Caco-2 (cell line): ENCODE results near the gene PSD4. TPM values are rescaled to one million over a fixed set of nuclear protein-coding genes. Genes with fewer than 3 reads are reported as not detected.

Source experiments
- BruUV-seq: library from RNA; stranded (reverse); fragments of 400-500 nt; replicated peaks from 2 replicates; lab custom pipeline; 2021; lab: Mats Ljungman, UMichigan
- CTCF ChIA-PET: fragments of 300-600 bp; sonication (Branson Sonifier 250); formaldehyde crosslinking; loops from one replicate; lab custom pipeline; 2022; ENCODE audit warnings: antibody characterized with exemption; lab: Charles Lee
- POLR2A ChIA-PET: fragments of 300-600 bp; sonication (Branson Sonifier 250); formaldehyde crosslinking; loops from one replicate; lab custom pipeline; 2022; ENCODE audit warnings: antibody characterized with exemption; lab: Charles Lee
- DNase-seq, 2 experiments: peaks; one replicate each; pipeline versions ENCODE4 v3.0.0 to v3.0.0-alpha.2; 2020 to 2022
- H3K27me3 ChIP-seq: replicated peaks from 2 replicates; pipeline ENCODE4 v1.6.0; 2011; ENCODE audit warnings: low read length; ENCODE audit not compliant: control insufficient read depth, insufficient read depth
- H3K36me3 ChIP-seq: 2 replicates; pipeline ENCODE4 v1.5.1; 2011; ENCODE audit warnings: low read length; ENCODE audit not compliant: control insufficient read depth, insufficient read depth
- H3K4me1 ChIP-seq: fragments of 250-450 bp; sonication (Bioruptor Pico); 2 replicates; pipeline ENCODE4 v1.5.1; 2020; ENCODE audit warnings: mild to moderate bottlenecking
- H3K4me3 ChIP-seq: 2 replicates; pipeline ENCODE4 v1.5.1; 2011; ENCODE audit warnings: low read depth, mild to moderate bottlenecking, control low read depth, low read length
- H3K9me3 ChIP-seq: fragments of 250-450 bp; sonication (Bioruptor Pico); 2 replicates; pipeline ENCODE4 v1.5.1; 2020; ENCODE audit warnings: mild to moderate bottlenecking, moderate library complexity
- H3K27ac Mint-ChIP-seq: one replicate; pipeline ENCODE4 v1.8.0; 2022; ENCODE audit warnings: mixed read lengths; ENCODE audit not compliant: unreplicated experiment
- H3K27me3 Mint-ChIP-seq: one replicate; pipeline ENCODE4 v1.8.0; 2022; ENCODE audit warnings: mixed read lengths; ENCODE audit not compliant: insufficient read depth, unreplicated experiment
- H3K36me3 Mint-ChIP-seq: one replicate; pipeline ENCODE4 v1.8.0; 2022; ENCODE audit warnings: mild to moderate bottlenecking, mixed read lengths; ENCODE audit not compliant: insufficient read depth, unreplicated experiment
- H3K4me1 Mint-ChIP-seq: one replicate; pipeline ENCODE4 v1.8.0; 2022; ENCODE audit warnings: low read depth, mixed read lengths; ENCODE audit not compliant: unreplicated experiment
- H3K4me3 Mint-ChIP-seq: one replicate; pipeline ENCODE4 v1.8.0; 2022; ENCODE audit warnings: mild to moderate bottlenecking, moderate library complexity, mixed read lengths; ENCODE audit not compliant: unreplicated experiment
- H3K9me3 Mint-ChIP-seq: one replicate; pipeline ENCODE4 v1.8.0; 2022; ENCODE audit warnings: mixed read lengths; ENCODE audit not compliant: unreplicated experiment
- intact Hi-C: fragments of 100-400 bp; cut with micrococcal nuclease; formaldehyde crosslinking; loops from one replicate; pipeline ENCODE4 v1.10.0; 2022; ENCODE audit not compliant: unreplicated experiment
- total RNA-seq: library from RNA; stranded (reverse); gene quantifications from 2 replicates; pipeline ENCODE4 v1.2.3, GENCODE V29; 2022
- TF ChIP-seq, protein P1 (sequence below), 2 experiments: fragments of 200-600 bp in 1 of 2; IDR thresholded peaks; 1 replicate in 1 of 2; 2 replicates in 1 of 2; pipeline versions ENCODE4 v1.5.1 to v1.8.0; 2011 to 2022; ENCODE audit warnings: antibody characterized with exemption in 1 of 2, control low read depth in 1 of 2, inconsistent platforms in 1 of 2, low read depth in 1 of 2, low read length in 1 of 2, mild to moderate bottlenecking in 1 of 2, moderate library complexity in 1 of 2; ENCODE audit not compliant: insufficient read depth in 1 of 2, severe bottlenecking in 1 of 2, unreplicated experiment in 1 of 2

The PSD4 gene
- total RNA-seq, 1 experiment from 2014 or later: 18.7 TPM

DNA sequence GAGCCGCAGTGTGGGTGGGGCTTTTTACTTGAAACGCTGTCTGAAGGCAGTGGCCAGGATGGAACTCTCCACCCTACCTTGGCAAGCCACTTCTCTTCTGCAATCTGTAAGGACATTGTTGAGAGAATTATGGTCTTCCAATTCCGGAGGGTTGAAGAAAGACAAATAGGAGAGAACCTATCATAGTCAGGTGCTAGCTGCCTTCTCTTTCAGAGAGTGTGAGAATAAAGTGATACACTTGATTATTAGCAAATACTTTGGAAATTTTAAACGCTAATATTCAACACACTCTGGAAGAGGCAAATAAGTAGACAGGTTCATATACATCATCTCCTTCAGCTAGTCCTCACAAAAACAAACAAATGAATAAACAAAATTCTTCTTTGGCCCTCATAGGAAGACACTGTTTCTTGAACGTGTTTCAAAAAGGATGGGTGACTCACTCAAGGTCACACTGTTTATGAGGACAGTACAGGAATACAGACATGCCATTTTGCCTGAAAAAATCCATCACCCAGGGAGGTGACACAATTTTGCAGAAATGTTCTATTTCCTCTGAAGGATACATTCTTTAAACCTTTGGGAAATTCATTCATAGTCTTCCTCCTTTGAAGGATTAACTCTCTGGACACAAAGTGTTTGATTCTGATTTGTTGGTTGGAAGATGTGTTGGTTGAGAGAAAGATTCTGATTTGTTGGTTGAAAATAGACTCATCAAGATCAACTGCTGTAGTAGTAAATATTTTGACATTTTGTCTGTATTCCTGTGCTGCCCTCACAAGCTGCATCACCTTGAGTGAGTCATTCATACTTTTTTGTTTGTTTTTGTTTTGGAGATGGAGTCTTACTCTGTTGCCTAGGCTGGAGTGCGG, 48.6 kb upstream of the PSD4 start:
- ChIA-PET POLR2A (no interaction called here), CTCF (no interaction called here)
- intact Hi-C loops: no loop called here
- H3K9me3 ChIP-seq: no peaks in the 10 kb centered on the region
- no peak overlapping the region for H3K4me3 ChIP-seq
- peaks cover 7% of the 10 kb centered on the region for H3K4me1 Mint-ChIP-seq
- DNase-seq: no peak
- peaks cover 6% of the 10 kb centered on the region for H3K4me1 ChIP-seq
- TF ChIP-seq, protein P1, sequence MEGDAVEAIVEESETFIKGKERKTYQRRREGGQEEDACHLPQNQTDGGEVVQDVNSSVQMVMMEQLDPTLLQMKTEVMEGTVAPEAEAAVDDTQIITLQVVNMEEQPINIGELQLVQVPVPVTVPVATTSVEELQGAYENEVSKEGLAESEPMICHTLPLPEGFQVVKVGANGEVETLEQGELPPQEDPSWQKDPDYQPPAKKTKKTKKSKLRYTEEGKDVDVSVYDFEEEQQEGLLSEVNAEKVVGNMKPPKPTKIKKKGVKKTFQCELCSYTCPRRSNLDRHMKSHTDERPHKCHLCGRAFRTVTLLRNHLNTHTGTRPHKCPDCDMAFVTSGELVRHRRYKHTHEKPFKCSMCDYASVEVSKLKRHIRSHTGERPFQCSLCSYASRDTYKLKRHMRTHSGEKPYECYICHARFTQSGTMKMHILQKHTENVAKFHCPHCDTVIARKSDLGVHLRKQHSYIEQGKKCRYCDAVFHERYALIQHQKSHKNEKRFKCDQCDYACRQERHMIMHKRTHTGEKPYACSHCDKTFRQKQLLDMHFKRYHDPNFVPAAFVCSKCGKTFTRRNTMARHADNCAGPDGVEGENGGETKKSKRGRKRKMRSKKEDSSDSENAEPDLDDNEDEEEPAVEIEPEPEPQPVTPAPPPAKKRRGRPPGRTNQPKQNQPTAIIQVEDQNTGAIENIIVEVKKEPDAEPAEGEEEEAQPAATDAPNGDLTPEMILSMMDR (IDR thresholded peaks at IDR 0.05; ENCODE audit: insufficient read depth in 1 of 2, low read depth in 1 of 2, low read length in 1 of 2, severe bottlenecking in 1 of 2, unreplicated experiment in 1 of 2): no peak
- H3K4me3 Mint-ChIP-seq: no peak overlapping the region
- no peaks in the 10 kb centered on the region for H3K9me3 Mint-ChIP-seq
- no peaks in the 10 kb centered on the region for H3K27me3 Mint-ChIP-seq
- H3K36me3 Mint-ChIP-seq: no peaks in the 10 kb centered on the region
- H3K27ac Mint-ChIP-seq: no peak overlapping the region
- H3K27me3 ChIP-seq: no peaks in the 10 kb centered on the region
- no TSS peak for BruUV-seq
- no peaks in the 10 kb centered on the region for H3K36me3 ChIP-seq

DNA sequence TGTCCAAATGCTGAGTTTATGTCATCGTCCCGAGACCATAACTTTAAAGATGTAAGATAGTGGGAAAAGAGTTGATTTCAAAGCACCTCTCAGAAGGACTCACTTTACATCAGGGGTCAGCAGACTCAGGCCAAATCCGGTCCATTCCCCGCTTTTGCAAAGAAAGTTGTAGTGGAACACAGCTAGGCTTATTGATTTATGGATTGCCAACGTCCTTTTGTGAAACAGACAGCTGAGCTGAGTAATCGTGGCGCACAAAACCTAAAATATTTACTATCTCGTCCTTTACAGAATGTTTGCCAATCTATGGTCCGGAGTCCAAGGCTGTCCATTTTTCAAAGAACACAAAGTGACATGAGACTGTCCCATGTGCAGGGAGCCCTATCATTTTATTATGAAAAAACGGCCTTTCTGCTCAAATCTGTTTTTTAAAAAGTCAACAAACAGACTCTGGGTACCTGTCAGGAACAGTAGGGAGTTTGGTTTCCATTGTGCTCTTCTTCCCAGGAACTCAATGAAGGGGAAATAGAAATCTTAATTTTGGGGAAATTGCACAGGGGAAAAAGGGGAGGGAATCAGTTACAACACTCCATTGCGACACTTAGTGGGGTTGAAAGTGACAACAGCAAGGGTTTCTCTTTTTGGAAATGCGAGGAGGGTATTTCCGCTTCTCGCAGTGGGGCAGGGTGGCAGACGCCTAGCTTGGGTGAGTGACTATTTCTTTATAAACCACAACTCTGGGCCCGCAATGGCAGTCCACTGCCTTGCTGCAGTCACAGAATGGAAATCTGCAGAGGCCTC, 46.7 kb upstream of the PSD4 start, which contains the start of gene IL1RN:
Gene IL1RN (plus strand): TSS at position 754 of the 801 bp plus-strand sequence. CDS start 27 bp downstream, at position 781.
- TF ChIP-seq, protein P1 (IDR thresholded peaks at IDR 0.05; ENCODE audit: insufficient read depth in 1 of 2, low read depth in 1 of 2, low read length in 1 of 2, severe bottlenecking in 1 of 2, unreplicated experiment in 1 of 2): no peak
- ChIA-PET CTCF (interaction anchor here (1.0 to 1.2 kb wide), 2 partner anchors 11 to 47 kb away, joined by 4 to 5 read pairs; no protein-coding TSS in a partner anchor), POLR2A (no interaction called here)
- Mint-ChIP-seq H3K27me3 (no peaks in the 10 kb centered on the region), H3K4me3 (no peak within 1 kb of the TSS), H3K4me1 (peaks cover 7% of the 10 kb centered on the region), H3K27ac (no peak within 1 kb of the TSS), H3K36me3 (no peaks in the 10 kb centered on the region), H3K9me3 (no peaks in the 10 kb centered on the region)
- Histone ChIP-seq H3K4me3 (no peak within 1 kb of the TSS), H3K4me1 (peaks cover 6% of the 10 kb centered on the region), H3K9me3 (no peaks in the 10 kb centered on the region), H3K27me3 (no peaks in the 10 kb centered on the region), H3K36me3 (no peaks in the 10 kb centered on the region)
- intact Hi-C loops: no loop called here
- no TSS peak for BruUV-seq
- no peak for DNase-seq
